ENCODE measurements around the gene FOXP1.

- TF ChIP-seq CTCF (IDR thresholded peaks at IDR 0.05) (no peak), EZH2 (IDR thresholded peaks at IDR 0.05; ENCODE audit: borderline replicate concordance, insufficient read depth, low read depth, low read length, poor library complexity, severe bottlenecking) (no peak)
These were observed 208.9 kb downstream of the FOXP1 start for GRCh38 chr3:71374582-71374981.

All from B cell (primary cell).